Measurements from ENCODE around the gene TNFSF13B. TPM values are rescaled to one million over a fixed set of nuclear protein-coding genes. Genes with fewer than 3 reads are reported as not detected.
"Not testable (repeated sequence)": the region's sequence is repeated elsewhere in the genome, so short reads cannot be mapped to it uniquely, and the experiment has no call there.

The TNFSF13B gene
- total RNA-seq, 4 donors from 2014 or later = 0.38 to 2.5 (median 0.69) TPM

DNA sequence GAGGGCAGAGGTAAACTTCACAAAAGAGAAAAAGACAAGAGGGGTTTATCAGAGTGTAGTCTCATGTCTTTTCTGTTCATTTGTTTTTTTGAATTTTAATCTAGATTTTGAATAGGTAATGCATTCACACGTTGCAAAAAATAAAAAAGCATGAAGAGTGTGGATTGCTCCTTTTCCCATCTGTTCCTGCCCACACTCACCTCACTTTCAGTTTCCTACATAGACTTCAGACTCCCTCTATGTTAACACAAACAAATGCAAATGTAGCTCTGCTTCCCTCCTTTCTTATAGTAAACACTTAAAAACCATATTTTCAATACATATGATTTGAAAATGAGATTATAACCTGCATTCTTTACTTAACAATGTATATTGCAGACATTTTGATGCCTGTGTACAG, 20.3 kb downstream of the TNFSF13B start:
- DNase-seq (ENCODE audit: low spot score in 2 of 2) = no peak
- intact Hi-C loops (cut with DNase I; ENCODE audit: low total_unique reads) = no loop called here
- H3K4me3 ChIP-seq (ENCODE audit: low read depth, poor library complexity, severe bottlenecking) = no peak overlapping the region
- no peak for TF ChIP-seq POLR2A (IDR thresholded peaks at IDR 0.05)
- WGBS, 2 donors = 20 to 33% methylated on average over 1 of the region's 1 CpG

DNA sequence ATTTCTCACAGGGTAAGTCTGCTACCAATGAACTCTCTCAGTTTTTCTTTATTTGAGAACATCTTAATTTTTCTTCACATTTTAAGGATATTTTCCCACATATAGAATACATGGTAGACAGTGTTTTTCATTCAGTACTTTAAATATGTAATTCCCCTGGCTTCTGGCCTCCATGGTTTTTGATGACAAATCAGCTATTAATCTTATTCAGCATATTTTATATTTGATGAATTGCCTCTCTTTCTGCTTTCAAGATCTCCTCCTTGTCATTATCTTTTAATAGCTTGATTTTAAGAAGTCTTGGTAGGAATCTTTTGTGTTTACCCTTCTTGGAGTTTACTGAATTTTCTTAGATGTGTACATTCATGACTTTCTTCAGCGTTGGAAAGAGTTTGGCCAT, 27.6 kb downstream of the TNFSF13B start:
- DNase-seq (ENCODE audit: low spot score in 2 of 2) = no peak
- H3K4me3 ChIP-seq (ENCODE audit: low read depth, poor library complexity, severe bottlenecking) = no peak overlapping the region
- WGBS, 2 donors = 92 to 94% methylated on average over 1 of the region's 1 CpG
- intact Hi-C loops (cut with DNase I; ENCODE audit: low total_unique reads) = no loop called here
- TF ChIP-seq, protein P1, sequence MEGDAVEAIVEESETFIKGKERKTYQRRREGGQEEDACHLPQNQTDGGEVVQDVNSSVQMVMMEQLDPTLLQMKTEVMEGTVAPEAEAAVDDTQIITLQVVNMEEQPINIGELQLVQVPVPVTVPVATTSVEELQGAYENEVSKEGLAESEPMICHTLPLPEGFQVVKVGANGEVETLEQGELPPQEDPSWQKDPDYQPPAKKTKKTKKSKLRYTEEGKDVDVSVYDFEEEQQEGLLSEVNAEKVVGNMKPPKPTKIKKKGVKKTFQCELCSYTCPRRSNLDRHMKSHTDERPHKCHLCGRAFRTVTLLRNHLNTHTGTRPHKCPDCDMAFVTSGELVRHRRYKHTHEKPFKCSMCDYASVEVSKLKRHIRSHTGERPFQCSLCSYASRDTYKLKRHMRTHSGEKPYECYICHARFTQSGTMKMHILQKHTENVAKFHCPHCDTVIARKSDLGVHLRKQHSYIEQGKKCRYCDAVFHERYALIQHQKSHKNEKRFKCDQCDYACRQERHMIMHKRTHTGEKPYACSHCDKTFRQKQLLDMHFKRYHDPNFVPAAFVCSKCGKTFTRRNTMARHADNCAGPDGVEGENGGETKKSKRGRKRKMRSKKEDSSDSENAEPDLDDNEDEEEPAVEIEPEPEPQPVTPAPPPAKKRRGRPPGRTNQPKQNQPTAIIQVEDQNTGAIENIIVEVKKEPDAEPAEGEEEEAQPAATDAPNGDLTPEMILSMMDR (IDR thresholded peaks at IDR 0.05) = no peak
- TF ChIP-seq POLR2A (IDR thresholded peaks at IDR 0.05) = no peak

DNA sequence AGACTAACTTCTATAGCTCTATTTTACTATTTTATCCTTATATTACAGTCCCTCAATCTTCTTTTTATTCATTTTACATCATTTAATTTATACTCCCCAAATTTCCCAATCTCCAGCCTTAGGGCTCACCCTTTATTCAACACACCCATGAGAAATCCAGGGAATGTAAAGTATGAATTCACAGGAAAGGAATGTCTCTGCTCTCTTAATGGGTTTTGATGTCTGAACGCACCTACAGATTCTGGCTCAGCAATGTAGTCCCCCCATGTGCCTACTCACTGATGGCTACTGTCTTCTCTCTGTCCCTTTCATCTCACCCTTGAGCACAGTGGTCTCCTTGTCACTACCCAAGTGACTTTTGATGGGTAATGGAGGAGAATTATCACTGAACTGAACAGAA, 32.8 kb downstream of the TNFSF13B start:
- 26 to 59% methylated on average over 1 of the region's 1 CpG for WGBS, 2 donors
- no peak overlapping the region for H3K4me3 ChIP-seq (ENCODE audit: low read depth, poor library complexity, severe bottlenecking)
- no peak for TF ChIP-seq POLR2A (IDR thresholded peaks at IDR 0.05)
- TF ChIP-seq, protein P1 (IDR thresholded peaks at IDR 0.05) = no peak
- intact Hi-C loops (cut with DNase I; ENCODE audit: low total_unique reads) = no loop called here
- DNase-seq (ENCODE audit: low spot score in 2 of 2) = no peak

DNA sequence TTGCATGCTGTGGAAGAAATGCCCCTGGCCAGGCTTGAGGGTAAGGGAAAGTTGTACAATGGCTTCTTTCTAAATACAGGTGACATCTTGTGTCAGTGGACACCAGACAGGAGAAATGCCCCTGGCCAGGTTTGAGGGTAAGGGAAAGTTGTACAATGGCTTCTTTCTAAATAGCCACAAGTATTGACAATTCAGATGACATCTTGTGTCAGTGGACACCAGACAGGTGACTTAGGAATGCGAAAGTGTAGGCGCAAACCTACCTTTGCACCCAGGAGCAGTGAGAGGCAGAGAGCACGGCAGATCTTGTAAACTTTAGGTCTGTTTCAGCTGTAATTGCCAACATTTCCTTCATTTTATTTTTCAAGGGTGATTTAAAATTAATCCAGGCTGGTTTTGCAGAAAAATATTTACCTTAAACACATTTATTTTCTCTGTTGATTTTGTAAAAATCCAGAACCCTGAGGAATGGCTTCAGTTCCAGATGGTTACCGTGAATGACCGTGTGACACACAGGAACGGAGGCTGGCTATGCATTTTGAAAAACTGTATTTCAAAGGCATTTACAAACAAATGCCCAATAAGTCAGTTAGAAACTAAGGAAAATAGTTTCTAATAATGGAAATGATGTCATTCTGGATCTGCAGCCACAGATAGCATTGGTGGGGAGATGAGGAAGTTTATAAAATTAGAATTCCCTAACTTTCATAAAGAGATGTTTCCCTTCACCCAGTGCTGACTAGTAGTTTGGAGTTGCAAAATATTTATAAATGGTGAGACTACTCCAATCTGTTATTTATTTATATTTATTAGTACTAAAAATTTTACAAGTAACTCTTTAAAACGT, 34.9 kb downstream of the TNFSF13B start:
- no peak for TF ChIP-seq POLR2A (IDR thresholded peaks at IDR 0.05)
- TF ChIP-seq, protein P1 (IDR thresholded peaks at IDR 0.05) = no peak
- intact Hi-C loops (cut with DNase I; ENCODE audit: low total_unique reads) = no loop called here
- DNase-seq (ENCODE audit: low spot score in 2 of 2) = no peak
- 59 to 69% methylated on average over 7 of the region's 7 CpGs for WGBS, 2 donors
- no peak overlapping the region for H3K4me3 ChIP-seq (ENCODE audit: low read depth, poor library complexity, severe bottlenecking)

DNA sequence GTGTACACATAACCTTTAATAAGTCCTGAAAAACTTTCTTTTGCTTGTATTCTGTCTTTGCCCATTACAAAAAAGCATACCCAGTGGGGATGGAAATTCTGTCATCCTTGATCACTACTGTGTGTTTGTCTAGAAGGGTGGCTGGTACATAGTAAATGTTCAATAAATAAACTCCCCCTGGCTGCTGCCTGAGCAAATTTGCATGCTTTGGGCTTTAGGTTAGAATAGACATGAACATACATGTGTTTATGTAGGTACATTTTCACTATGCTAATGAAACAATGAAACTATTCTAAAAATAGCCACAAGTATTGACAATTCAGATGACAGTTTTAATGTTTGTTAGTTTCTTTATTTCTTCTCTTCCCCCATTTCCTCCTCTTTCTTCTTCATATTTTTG, 36.1 kb downstream of the TNFSF13B start:
- intact Hi-C loops (cut with DNase I; ENCODE audit: low total_unique reads) = no loop called here

DNA sequence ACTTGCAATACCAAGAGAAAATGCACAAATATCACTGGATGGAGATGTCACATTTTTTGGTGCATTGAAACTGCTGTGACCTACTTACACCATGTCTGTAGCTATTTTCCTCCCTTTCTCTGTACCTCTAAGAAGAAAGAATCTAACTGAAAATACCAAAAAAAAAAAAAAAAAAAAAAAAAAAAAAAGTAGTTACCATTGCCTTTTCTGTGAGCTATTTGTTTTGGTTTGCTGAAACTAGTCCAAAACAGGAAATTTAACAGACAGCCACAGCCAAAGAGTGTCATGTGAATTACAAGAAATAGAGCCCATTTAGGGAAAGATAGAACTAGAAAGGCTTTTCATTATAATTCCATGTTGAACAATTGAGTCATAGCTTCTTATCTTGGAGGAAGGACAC, 37.3 kb downstream of the TNFSF13B start:
- no peak for DNase-seq (ENCODE audit: low spot score in 2 of 2)
- intact Hi-C loops (cut with DNase I; ENCODE audit: low total_unique reads) = no loop called here
- TF ChIP-seq, protein P1 (IDR thresholded peaks at IDR 0.05) = no peak
- no peak for TF ChIP-seq POLR2A (IDR thresholded peaks at IDR 0.05)
- H3K4me3 ChIP-seq (ENCODE audit: low read depth, poor library complexity, severe bottlenecking) = no peak overlapping the region

More for the DNA sequence above, 36.1 kb downstream of the TNFSF13B start:
- no peak for TF ChIP-seq POLR2A (IDR thresholded peaks at IDR 0.05)
- TF ChIP-seq, protein P1 (IDR thresholded peaks at IDR 0.05) = no peak
- DNase-seq (ENCODE audit: low spot score in 2 of 2) = no peak
- H3K4me3 ChIP-seq (ENCODE audit: low read depth, poor library complexity, severe bottlenecking) = no peak overlapping the region

DNA sequence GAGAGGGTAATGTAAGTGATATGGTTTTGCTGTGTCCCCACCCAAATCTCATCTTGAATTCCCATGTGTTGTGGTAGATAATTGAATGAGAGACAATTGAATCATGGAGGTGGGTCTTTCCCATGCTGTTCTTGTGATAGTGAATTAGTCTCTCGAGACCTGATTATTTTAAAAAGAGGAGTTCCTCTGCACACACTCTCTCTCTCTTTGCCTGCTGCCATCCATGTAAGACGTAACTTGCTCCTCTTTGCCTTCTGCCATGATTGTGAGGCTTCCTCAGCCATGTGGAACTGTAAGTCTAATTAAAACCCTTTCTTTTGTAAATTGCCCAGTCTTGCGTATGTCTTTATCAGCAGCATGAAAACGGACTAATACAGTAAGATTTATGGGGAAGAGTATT, 42.1 kb downstream of the TNFSF13B start:
- DNase-seq (ENCODE audit: low spot score in 2 of 2); H3K4me3 ChIP-seq (ENCODE audit: low read depth, poor library complexity, severe bottlenecking); intact Hi-C loops (cut with DNase I; ENCODE audit: low total_unique reads): not testable (repeated sequence)
- 86 to 88% methylated on average over 4 of the region's 4 CpGs for WGBS, 2 donors
